Retinal pigment epithelial cell (primary cell): ENCODE results near the gene PARP14.
"Not testable (repeated sequence)": the region's sequence is repeated elsewhere in the genome, so short reads cannot be mapped to it uniquely, and the experiment has no call there.

Source experiments
- DNase-seq: peaks from one replicate; pipeline ENCODE4 v3.0.0-alpha.2; 2010; ENCODE audit warnings: low read depth
- H3K4me3 ChIP-seq: 2 replicates; pipeline ENCODE4 v1.5.1; 2011; ENCODE audit warnings: mild to moderate bottlenecking, low read length, control low read depth, moderate library complexity
- CTCF ChIP-seq: conservative IDR thresholded peaks from 2 replicates; pipeline ENCODE4 v1.5.1; 2011; ENCODE audit warnings: low read depth, low read length, control low read depth, inconsistent platforms

PARP14 gene

GRCh38 chr3:122680475-122681283 lies at the start of gene PARP14:
PARP14 (plus strand) TSS chr3:122680839; CDS start chr3:122680884, 45 bp downstream.
- DNase-seq: no peak

GRCh38 chr3:122635789-122636188 lies 44.9 kb upstream of the PARP14 start:
- no peak overlapping the region for H3K4me3 ChIP-seq
- no peak for DNase-seq
- no peak for TF ChIP-seq CTCF

More at GRCh38 chr3:122680475-122681283, at the start of gene PARP14:
- TF ChIP-seq CTCF: no peak
- peak within 1 kb of the TSS; percentile 86 for H3K4me3 ChIP-seq

GRCh38 chr3:122636697-122637096 lies 43.9 kb upstream of the PARP14 start:
- no peak overlapping the region for H3K4me3 ChIP-seq
- DNase-seq: no peak
- TF ChIP-seq CTCF: no peak

- no peak for DNase-seq
- no peak overlapping the region for H3K4me3 ChIP-seq
- no peak for TF ChIP-seq CTCF
Observed at GRCh38 chr3:122640437-122640999, 40.1 kb upstream of the PARP14 start.

- DNase-seq: no peak
- TF ChIP-seq CTCF: no peak
- H3K4me3 ChIP-seq: no peak overlapping the region
Observed at GRCh38 chr3:122642935-122643334, 37.7 kb upstream of the PARP14 start.

GRCh38 chr3:122646146-122646988 lies 34.3 kb upstream of the PARP14 start:
- no peak for TF ChIP-seq CTCF
- no peak for DNase-seq
- H3K4me3 ChIP-seq: no peak overlapping the region

GRCh38 chr3:122651233-122651907 lies 29.3 kb upstream of the PARP14 start:
- not testable (repeated sequence) for DNase-seq, H3K4me3 ChIP-seq

GRCh38 chr3:122651962-122652361 lies 28.7 kb upstream of the PARP14 start:
- DNase-seq, H3K4me3 ChIP-seq: not testable (repeated sequence)

- not testable (repeated sequence) for H3K4me3 ChIP-seq, DNase-seq
Observed at GRCh38 chr3:122658336-122658735, 22.3 kb upstream of the PARP14 start.
